Measurements from ENCODE around the gene ZP1.

ZP1 gene

GRCh38 chr11:60847896-60848295, 19.4 kb upstream of the ZP1 start:
- Histone ChIP-seq H3K36me3 (no peaks in the 10 kb centered on the region), H3K4me3 (ENCODE audit: low read depth in 1 of 2, low read length in 1 of 2) (no peak overlapping the region), H3K9me3 (no peaks in the 10 kb centered on the region), H3K4me1 (ENCODE audit: control insufficient read depth in 1 of 2, insufficient read depth in 1 of 2, low read depth in 1 of 2, low read length in 1 of 2) (peaks cover under 1 to 4% of the 10 kb centered on the region in 2 experiments), H3K27ac (no peak overlapping the region), H3K27me3 (no peaks in the 10 kb centered on the region)
- no peak for TF ChIP-seq CTCF (IDR thresholded peaks at IDR 0.05)

GRCh38 chr11:60848714-60849151, 18.6 kb upstream of the ZP1 start:
- no peaks in the 10 kb centered on the region for H3K9me3 ChIP-seq
- H3K36me3 ChIP-seq: no peaks in the 10 kb centered on the region
- no peak overlapping the region for H3K27ac ChIP-seq
- H3K4me1 ChIP-seq (ENCODE audit: control insufficient read depth in 1 of 2, insufficient read depth in 1 of 2, low read depth in 1 of 2, low read length in 1 of 2): peaks cover 0 to 4% of the 10 kb centered on the region in 2 experiments
- no peak overlapping the region for H3K4me3 ChIP-seq (ENCODE audit: low read depth in 1 of 2, low read length in 1 of 2)
- TF ChIP-seq CTCF (IDR thresholded peaks at IDR 0.05): no peak
- H3K27me3 ChIP-seq: peaks cover 2% of the 10 kb centered on the region

GRCh38 chr11:60849641-60850520, 17.5 kb upstream of the ZP1 start:
- H3K36me3 ChIP-seq: no peaks in the 10 kb centered on the region
- H3K9me3 ChIP-seq: no peaks in the 10 kb centered on the region
- no peak overlapping the region for H3K27ac ChIP-seq
- H3K4me3 ChIP-seq (ENCODE audit: low read depth in 1 of 2, low read length in 1 of 2): no peak overlapping the region
- TF ChIP-seq CTCF (IDR thresholded peaks at IDR 0.05): no peak
- H3K27me3 ChIP-seq: peaks cover 13% of the 10 kb centered on the region
- H3K4me1 ChIP-seq (ENCODE audit: control insufficient read depth in 1 of 2, insufficient read depth in 1 of 2, low read depth in 1 of 2, low read length in 1 of 2): peaks cover 0 to 4% of the 10 kb centered on the region in 2 experiments

- Histone ChIP-seq H3K36me3 (no peaks in the 10 kb centered on the region), H3K27ac (no peak overlapping the region), H3K4me1 (ENCODE audit: control insufficient read depth in 1 of 2, insufficient read depth in 1 of 2, low read depth in 1 of 2, low read length in 1 of 2) (peaks cover 0 to 4% of the 10 kb centered on the region in 2 experiments), H3K4me3 (ENCODE audit: low read depth in 1 of 2, low read length in 1 of 2) (no peak overlapping the region), H3K9me3 (no peaks in the 10 kb centered on the region), H3K27me3 (peaks cover 30% of the 10 kb centered on the region)
- TF ChIP-seq CTCF (IDR thresholded peaks at IDR 0.05): no peak
Measured at GRCh38 chr11:60851327-60852104, 15.8 kb upstream of the ZP1 start.

GRCh38 chr11:60852117-60852981, 15.0 kb upstream of the ZP1 start:
- Histone ChIP-seq H3K9me3 (no peaks in the 10 kb centered on the region), H3K36me3 (no peaks in the 10 kb centered on the region), H3K27ac (no peak overlapping the region), H3K4me1 (ENCODE audit: control insufficient read depth in 1 of 2, insufficient read depth in 1 of 2, low read depth in 1 of 2, low read length in 1 of 2) (peaks cover 0 to 4% of the 10 kb centered on the region in 2 experiments), H3K4me3 (ENCODE audit: low read depth in 1 of 2, low read length in 1 of 2) (no peak overlapping the region), H3K27me3 (peaks cover 32% of the 10 kb centered on the region)
- TF ChIP-seq CTCF (IDR thresholded peaks at IDR 0.05): no peak

Measured in neutrophil (primary cell).